ENCODE measurements around the gene IMMT.
A peak's percentile ranks its signal among the peaks of the same experiment; 100 is the strongest.
"Not testable (repeated sequence)": the region's sequence is repeated elsewhere in the genome, so short reads cannot be mapped to it uniquely, and the experiment has no call there.

The IMMT gene

GRCh38 chr2:86195055-86195807 lies at the start of gene IMMT:
Gene IMMT, minus strand, starts transcription at chr2:86195462. Its CDS starts 80 bp downstream, at chr2:86195382.
- DNase-seq (ENCODE audit: low read depth) = peak; percentile 82

- DNase-seq (ENCODE audit: low read depth) = not testable (repeated sequence)
These were observed 49.5 kb upstream of the IMMT start for GRCh38 chr2:86244781-86245180.

- no peak for DNase-seq (ENCODE audit: low read depth)
These were observed 48.9 kb upstream of the IMMT start for GRCh38 chr2:86243950-86244733.

GRCh38 chr2:86243272-86243671 lies 48.0 kb upstream of the IMMT start:
- no peak for DNase-seq (ENCODE audit: low read depth)

- DNase-seq (ENCODE audit: low read depth) = no peak
These were observed 46.3 kb upstream of the IMMT start for GRCh38 chr2:86241611-86242010.

- DNase-seq (ENCODE audit: low read depth) = no peak
These were observed 45.0 kb upstream of the IMMT start for GRCh38 chr2:86240251-86240650.

GRCh38 chr2:86239745-86240144 lies 44.5 kb upstream of the IMMT start:
- no peak for DNase-seq (ENCODE audit: low read depth)

- no peak for DNase-seq (ENCODE audit: low read depth)
These were observed 44.1 kb upstream of the IMMT start for GRCh38 chr2:86239326-86239725.

- DNase-seq (ENCODE audit: low read depth) = no peak
These were observed 43.1 kb upstream of the IMMT start for GRCh38 chr2:86238354-86238753.

- DNase-seq (ENCODE audit: low read depth) = no peak
These were observed 41.9 kb upstream of the IMMT start for GRCh38 chr2:86237172-86237571.

- no peak for DNase-seq (ENCODE audit: low read depth)
These were observed 40.1 kb upstream of the IMMT start for GRCh38 chr2:86235196-86235980.

- no peak for DNase-seq (ENCODE audit: low read depth)
These were observed 39.4 kb upstream of the IMMT start for GRCh38 chr2:86234563-86235131.

- no peak for DNase-seq (ENCODE audit: low read depth)
These were observed 38.2 kb upstream of the IMMT start for GRCh38 chr2:86233436-86233835.

- no peak for DNase-seq (ENCODE audit: low read depth)
These were observed 37.6 kb upstream of the IMMT start for GRCh38 chr2:86232910-86233309.

- DNase-seq (ENCODE audit: low read depth) = no peak
These were observed 37.1 kb upstream of the IMMT start for GRCh38 chr2:86232373-86232784.

- no peak for DNase-seq (ENCODE audit: low read depth)
These were observed 36.6 kb upstream of the IMMT start for GRCh38 chr2:86231680-86232372.

- DNase-seq (ENCODE audit: low read depth) = no peak
These were observed 35.7 kb upstream of the IMMT start for GRCh38 chr2:86230961-86231360.

- DNase-seq (ENCODE audit: low read depth) = no peak
These were observed 34.0 kb upstream of the IMMT start for GRCh38 chr2:86229221-86229620.

- not testable (repeated sequence) for DNase-seq (ENCODE audit: low read depth)
These were observed 33.3 kb upstream of the IMMT start for GRCh38 chr2:86228574-86228973.

- no peak for DNase-seq (ENCODE audit: low read depth)
These were observed 32.4 kb upstream of the IMMT start for GRCh38 chr2:86227685-86228084.

- DNase-seq (ENCODE audit: low read depth) = no peak
These were observed 31.6 kb upstream of the IMMT start for GRCh38 chr2:86226636-86227520.

All from stimulated activated CD8-positive, alpha-beta memory T cell treated with anti-CD3 and anti-CD28 coated beads, Interleukin-15, amount 100 ng/mL, for 1 hour (primary cell).